Trophoblast cell (in vitro differentiated cells and primary cell): ENCODE data around the gene IQCH.

Source experiments
- DNase-seq, 2 donors: peaks; one replicate each; pipeline ENCODE4 v3.0.0-alpha.2; 2016
- H2AFZ ChIP-seq: 2 replicates; pipeline ENCODE4 v1.6.1; 2013; ENCODE audit warnings: low read length, moderate library complexity, mild to moderate bottlenecking; ENCODE audit not compliant: insufficient read depth, poor library complexity
- H2AK5ac ChIP-seq: 2 replicates; pipeline ENCODE4 v1.6.1; 2013; ENCODE audit warnings: mild to moderate bottlenecking, low read length
- H2BK120ac ChIP-seq: 2 replicates; pipeline ENCODE4 v1.6.1; 2013; ENCODE audit warnings: low read length, mild to moderate bottlenecking, moderate library complexity; ENCODE audit not compliant: insufficient read depth, poor library complexity
- H2BK12ac ChIP-seq: 2 replicates; pipeline ENCODE4 v1.6.1; 2013; ENCODE audit warnings: mild to moderate bottlenecking, low read length, moderate library complexity
- H2BK5ac ChIP-seq: 2 replicates; pipeline ENCODE4 v1.6.1; 2013; ENCODE audit warnings: low read length, low read depth, moderate library complexity, mild to moderate bottlenecking; ENCODE audit not compliant: poor library complexity
- H3K14ac ChIP-seq: 2 replicates; pipeline ENCODE4 v1.6.1; 2013; ENCODE audit warnings: mild to moderate bottlenecking, low read length
- H3K18ac ChIP-seq: 2 replicates; pipeline ENCODE4 v1.6.1; 2013; ENCODE audit warnings: mild to moderate bottlenecking, low read length
- H3K23ac ChIP-seq: 2 replicates; pipeline ENCODE4 v1.6.1; 2013; ENCODE audit warnings: low read length
- H3K27ac ChIP-seq: 2 replicates; pipeline ENCODE4 v1.5.1; 2013; ENCODE audit warnings: low read depth, mild to moderate bottlenecking, inconsistent platforms, low read length, moderate library complexity
- H3K27me3 ChIP-seq: 2 replicates; pipeline ENCODE4 v1.6.1; 2013; ENCODE audit warnings: inconsistent platforms, mild to moderate bottlenecking, low read length, moderate library complexity; ENCODE audit not compliant: insufficient read depth
- H3K36me3 ChIP-seq, 2 experiments: 1 replicate in 1 of 2; 2 replicates in 1 of 2; pipeline ENCODE4 v1.6.1; 2013; ENCODE audit warnings: low read length in 2 of 2, mild to moderate bottlenecking in 2 of 2, moderate library complexity in 1 of 2; ENCODE audit not compliant: insufficient read depth in 2 of 2, control insufficient read depth in 1 of 2
- H3K4ac ChIP-seq: 2 replicates; pipeline ENCODE4 v1.6.1; 2013; ENCODE audit warnings: low read depth, mild to moderate bottlenecking, low read length, moderate library complexity
- H3K4me1 ChIP-seq, 2 experiments: 1 replicate in 1 of 2; 2 replicates in 1 of 2; pipeline ENCODE4 v1.6.1; 2013; ENCODE audit warnings: low read length in 2 of 2, mild to moderate bottlenecking in 2 of 2, moderate library complexity in 1 of 2; ENCODE audit not compliant: insufficient read depth in 2 of 2, control insufficient read depth in 1 of 2
- H3K4me2 ChIP-seq: 2 replicates; pipeline ENCODE4 v1.6.1; 2013; ENCODE audit warnings: inconsistent platforms, mild to moderate bottlenecking, low read length, moderate library complexity
- H3K4me3 ChIP-seq: 2 replicates; pipeline ENCODE4 v1.5.1; 2013; ENCODE audit warnings: mild to moderate bottlenecking, low read depth, low read length, inconsistent platforms
- H3K79me1 ChIP-seq: one replicate; pipeline ENCODE4 v1.6.1; 2013; ENCODE audit warnings: low read length
- H3K79me2 ChIP-seq: 2 replicates; pipeline ENCODE4 v1.6.1; 2013; ENCODE audit warnings: low read length, mild to moderate bottlenecking; ENCODE audit not compliant: control insufficient read depth, insufficient read depth, poor library complexity
- H3K9ac ChIP-seq: 2 replicates; pipeline ENCODE4 v1.6.1; 2013; ENCODE audit warnings: mild to moderate bottlenecking, low read length
- H3K9me3 ChIP-seq: 2 replicates; pipeline ENCODE4 v1.6.1; 2013; ENCODE audit warnings: low read depth, mild to moderate bottlenecking, control low read depth, inconsistent platforms, low read length; ENCODE audit not compliant: insufficient read depth
- H4K12ac ChIP-seq: 2 replicates; pipeline ENCODE4 v1.6.1; 2013; ENCODE audit warnings: low read depth, mild to moderate bottlenecking, low read length, moderate library complexity
- H4K8ac ChIP-seq: 2 replicates; pipeline ENCODE4 v1.6.1; 2013; ENCODE audit warnings: low read depth, mild to moderate bottlenecking, low read length, moderate library complexity
- H4K91ac ChIP-seq: one replicate; pipeline ENCODE4 v1.6.1; 2013; ENCODE audit warnings: low read depth, mild to moderate bottlenecking, low read length, moderate library complexity
- WGBS: extraction: QIAGEN DNeasy Blood & Tissue Kit; methylation state at CpG from one replicate; pipeline ENCODE4 v1.1.7; 2013; ENCODE audit warnings: missing lambda C conversion rate; ENCODE audit not compliant: insufficient read length, insufficient coverage; ENCODE audit errors: extremely low coverage; 5-methylcytosine and 5-hydroxymethylcytosine counted together

IQCH gene

DNA sequence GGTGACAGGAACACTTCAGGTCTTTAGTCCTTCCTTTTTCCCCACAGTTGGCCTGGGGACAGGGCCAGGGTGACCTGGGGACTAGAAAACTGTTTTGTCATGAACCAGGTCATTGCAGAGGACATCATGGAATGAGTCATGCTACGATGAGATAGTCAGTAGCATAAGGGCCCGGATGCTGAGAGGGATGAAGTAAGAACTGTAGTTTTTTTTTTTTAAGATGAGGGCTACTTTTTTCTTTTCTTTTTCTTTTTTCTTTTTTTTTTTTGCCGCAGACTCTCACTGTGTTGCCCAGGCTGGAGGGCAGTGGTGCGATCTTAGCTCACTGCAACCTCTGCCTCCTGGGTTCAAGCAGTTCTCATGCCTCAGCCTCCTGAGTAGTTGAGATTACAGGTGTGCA lies 295.9 kb downstream of the IQCH start:
- no peak overlapping the region for H3K18ac ChIP-seq

DNA sequence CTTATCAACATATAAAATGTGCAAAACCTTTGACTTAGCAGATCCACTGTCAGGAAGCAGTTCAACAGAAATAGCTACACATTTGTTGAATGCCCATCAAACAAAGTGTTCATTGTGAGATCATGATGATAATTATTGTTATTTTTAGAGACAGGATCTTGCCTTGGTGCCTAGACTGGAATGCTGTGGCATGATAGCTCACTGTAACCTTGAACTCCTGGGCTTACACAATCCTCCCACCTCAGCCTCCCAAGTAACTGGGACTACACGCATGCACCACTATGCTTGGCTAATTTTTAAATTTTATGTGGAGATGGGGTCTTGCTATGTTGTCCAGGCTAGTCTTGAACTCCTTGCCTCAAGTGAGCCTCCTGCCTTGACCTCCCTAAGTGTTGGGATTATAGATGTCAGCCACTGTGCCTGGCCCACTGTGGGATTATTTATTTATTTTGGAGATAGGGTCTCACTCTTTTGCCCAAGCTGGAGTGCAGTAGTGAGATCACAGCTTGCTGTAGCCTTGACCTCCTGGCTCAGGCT lies 296.7 kb downstream of the IQCH start:
- H4K8ac ChIP-seq: no peak overlapping the region
- no peaks in the 10 kb centered on the region for H3K4me1 ChIP-seq
- no peaks in the 10 kb centered on the region for H3K79me2 ChIP-seq
- no peak overlapping the region for H3K14ac ChIP-seq
- H3K4ac ChIP-seq: no peak overlapping the region
- H3K27ac ChIP-seq: no peak overlapping the region
- no peak overlapping the region for H3K23ac ChIP-seq
- no peak overlapping the region for H2BK5ac ChIP-seq
- no CpG with 5 or more reads among the region's 1 CpG for WGBS
- H3K9me3 ChIP-seq: no peaks in the 10 kb centered on the region
- peaks cover 0 to 2% of the 10 kb centered on the region in 2 experiments for H3K36me3 ChIP-seq
- H4K91ac ChIP-seq: no peak overlapping the region
- H3K4me3 ChIP-seq: no peak overlapping the region
- no peak overlapping the region for H3K18ac ChIP-seq
- no peak overlapping the region for H2BK120ac ChIP-seq
- H2BK12ac ChIP-seq: no peak overlapping the region
- H2AFZ ChIP-seq: no peak overlapping the region
- H3K79me1 ChIP-seq: no peaks in the 10 kb centered on the region
- H3K4me2 ChIP-seq: no peak overlapping the region
- H2AK5ac ChIP-seq: no peak overlapping the region
- no peaks in the 10 kb centered on the region for H3K27me3 ChIP-seq
- no peak overlapping the region for H4K12ac ChIP-seq
- no peak overlapping the region for H3K9ac ChIP-seq
- DNase-seq: no peak

More for the DNA sequence above, 295.9 kb downstream of the IQCH start:
- no peak overlapping the region for H2AFZ ChIP-seq
- H2AK5ac ChIP-seq: no peak overlapping the region
- H3K4me1 ChIP-seq: no peaks in the 10 kb centered on the region
- WGBS: no CpG with 5 or more reads among the region's 4 CpGs
- H4K91ac ChIP-seq: no peak overlapping the region
- H4K8ac ChIP-seq: no peak overlapping the region
- peak; percentile 14 to 63 for DNase-seq
- no peak overlapping the region for H3K4me3 ChIP-seq
- H3K23ac ChIP-seq: no peak overlapping the region
- no peak overlapping the region for H3K14ac ChIP-seq
- no peaks in the 10 kb centered on the region for H3K79me1 ChIP-seq
- H3K79me2 ChIP-seq: no peaks in the 10 kb centered on the region
- H2BK120ac ChIP-seq: no peak overlapping the region
- H4K12ac ChIP-seq: no peak overlapping the region
- no peak overlapping the region for H3K9ac ChIP-seq
- no peak overlapping the region for H3K4ac ChIP-seq
- H3K36me3 ChIP-seq: peaks cover 0 to 4% of the 10 kb centered on the region in 2 experiments
- H2BK12ac ChIP-seq: no peak overlapping the region
- H3K27ac ChIP-seq: no peak overlapping the region
- H2BK5ac ChIP-seq: no peak overlapping the region
- H3K4me2 ChIP-seq: no peak overlapping the region
- H3K27me3 ChIP-seq: no peaks in the 10 kb centered on the region
- H3K9me3 ChIP-seq: no peaks in the 10 kb centered on the region
